ENCODE measurements around the gene RAB1B.

Gene RAB1B

DNA sequence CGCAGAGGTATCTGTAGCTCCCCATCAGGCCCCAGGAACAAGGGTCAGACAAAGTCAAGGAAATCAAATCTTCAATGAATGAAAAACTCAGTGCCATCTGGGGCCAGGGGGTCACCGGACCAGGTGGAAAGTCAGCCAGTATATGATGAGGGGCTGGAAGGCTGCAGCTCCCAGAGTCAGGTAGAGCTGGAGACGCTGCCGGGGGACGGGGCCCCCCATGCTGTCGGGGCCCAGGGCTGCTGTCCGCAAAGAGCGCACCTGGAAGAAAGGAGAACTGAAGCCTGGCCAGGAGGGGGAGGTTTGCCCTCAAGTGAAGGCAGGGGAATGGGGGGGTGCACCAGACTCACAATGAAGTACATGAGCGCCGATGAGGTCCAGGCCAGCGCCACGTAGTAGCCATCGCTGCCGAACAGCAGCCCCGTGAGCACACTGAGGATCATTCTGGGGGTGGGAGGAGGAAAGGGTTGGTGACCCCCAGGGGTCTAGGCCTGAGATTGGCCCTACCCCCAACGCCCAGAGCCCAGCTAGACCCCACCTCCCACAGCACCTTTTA lies 16.2 kb downstream of the RAB1B start:
- TF ChIP-seq SIN3A (IDR thresholded peaks at IDR 0.05; ENCODE audit: borderline replicate concordance, insufficient read depth, low read length) = no peak
- TF ChIP-seq, protein P1, sequence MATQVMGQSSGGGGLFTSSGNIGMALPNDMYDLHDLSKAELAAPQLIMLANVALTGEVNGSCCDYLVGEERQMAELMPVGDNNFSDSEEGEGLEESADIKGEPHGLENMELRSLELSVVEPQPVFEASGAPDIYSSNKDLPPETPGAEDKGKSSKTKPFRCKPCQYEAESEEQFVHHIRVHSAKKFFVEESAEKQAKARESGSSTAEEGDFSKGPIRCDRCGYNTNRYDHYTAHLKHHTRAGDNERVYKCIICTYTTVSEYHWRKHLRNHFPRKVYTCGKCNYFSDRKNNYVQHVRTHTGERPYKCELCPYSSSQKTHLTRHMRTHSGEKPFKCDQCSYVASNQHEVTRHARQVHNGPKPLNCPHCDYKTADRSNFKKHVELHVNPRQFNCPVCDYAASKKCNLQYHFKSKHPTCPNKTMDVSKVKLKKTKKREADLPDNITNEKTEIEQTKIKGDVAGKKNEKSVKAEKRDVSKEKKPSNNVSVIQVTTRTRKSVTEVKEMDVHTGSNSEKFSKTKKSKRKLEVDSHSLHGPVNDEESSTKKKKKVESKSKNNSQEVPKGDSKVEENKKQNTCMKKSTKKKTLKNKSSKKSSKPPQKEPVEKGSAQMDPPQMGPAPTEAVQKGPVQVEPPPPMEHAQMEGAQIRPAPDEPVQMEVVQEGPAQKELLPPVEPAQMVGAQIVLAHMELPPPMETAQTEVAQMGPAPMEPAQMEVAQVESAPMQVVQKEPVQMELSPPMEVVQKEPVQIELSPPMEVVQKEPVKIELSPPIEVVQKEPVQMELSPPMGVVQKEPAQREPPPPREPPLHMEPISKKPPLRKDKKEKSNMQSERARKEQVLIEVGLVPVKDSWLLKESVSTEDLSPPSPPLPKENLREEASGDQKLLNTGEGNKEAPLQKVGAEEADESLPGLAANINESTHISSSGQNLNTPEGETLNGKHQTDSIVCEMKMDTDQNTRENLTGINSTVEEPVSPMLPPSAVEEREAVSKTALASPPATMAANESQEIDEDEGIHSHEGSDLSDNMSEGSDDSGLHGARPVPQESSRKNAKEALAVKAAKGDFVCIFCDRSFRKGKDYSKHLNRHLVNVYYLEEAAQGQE (IDR thresholded peaks at IDR 0.05; ENCODE audit: insufficient read depth in 1 of 2, low read depth in 2 of 2, low read length in 2 of 2) = no peak
- TF ChIP-seq FOXP2 (optimal IDR thresholded peaks at IDR 0.05; ENCODE audit: borderline replicate concordance, extremely low read depth, extremely low read length, insufficient read depth) = no peak
- TF ChIP-seq POLR2AphosphoS5 (IDR thresholded peaks at IDR 0.05; ENCODE audit: low read depth, low read length) = no peak
- no peak for TF ChIP-seq TAF1 (IDR thresholded peaks at IDR 0.05; ENCODE audit: borderline replicate concordance, insufficient read depth, low read length)

DNA sequence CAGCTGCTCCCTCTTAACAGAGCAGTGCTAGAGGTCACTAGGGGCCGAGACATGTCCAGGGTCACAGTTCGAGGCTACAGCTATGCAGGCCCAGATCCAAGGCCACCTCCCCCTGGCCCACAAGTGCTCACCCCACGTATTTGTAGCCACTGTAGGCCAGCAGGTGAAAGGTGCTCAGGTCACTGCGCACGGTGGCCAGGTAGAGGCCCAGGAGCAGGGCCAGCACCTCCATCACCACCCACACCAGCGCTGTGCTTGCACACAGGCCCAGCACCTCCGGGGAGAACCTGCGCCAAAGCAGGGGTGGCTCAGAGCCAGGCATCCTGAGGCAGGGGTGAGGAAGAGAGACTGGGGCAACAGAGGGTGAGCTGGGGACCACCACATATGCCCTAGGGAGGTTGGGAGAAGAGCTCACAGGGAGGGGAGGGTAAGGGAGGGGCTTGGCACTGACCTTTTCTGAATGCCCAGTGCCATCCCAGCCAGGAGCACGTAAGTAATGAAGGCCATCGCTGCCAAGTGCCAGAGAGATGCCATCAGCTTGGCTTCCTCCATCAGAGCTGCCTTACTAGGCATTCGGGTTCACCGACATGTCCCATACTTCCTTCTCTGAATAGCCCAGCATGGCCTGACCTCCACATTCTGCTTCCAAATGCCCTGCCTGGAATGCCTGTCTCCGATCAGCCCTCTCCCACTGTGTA lies 17.0 kb downstream of the RAB1B start:
- TF ChIP-seq, protein P1 (IDR thresholded peaks at IDR 0.05; ENCODE audit: insufficient read depth in 1 of 2, low read depth in 2 of 2, low read length in 2 of 2) = no peak
- TF ChIP-seq POLR2AphosphoS5 (IDR thresholded peaks at IDR 0.05; ENCODE audit: low read depth, low read length) = no peak
- no peak for TF ChIP-seq TAF1 (IDR thresholded peaks at IDR 0.05; ENCODE audit: borderline replicate concordance, insufficient read depth, low read length)

DNA sequence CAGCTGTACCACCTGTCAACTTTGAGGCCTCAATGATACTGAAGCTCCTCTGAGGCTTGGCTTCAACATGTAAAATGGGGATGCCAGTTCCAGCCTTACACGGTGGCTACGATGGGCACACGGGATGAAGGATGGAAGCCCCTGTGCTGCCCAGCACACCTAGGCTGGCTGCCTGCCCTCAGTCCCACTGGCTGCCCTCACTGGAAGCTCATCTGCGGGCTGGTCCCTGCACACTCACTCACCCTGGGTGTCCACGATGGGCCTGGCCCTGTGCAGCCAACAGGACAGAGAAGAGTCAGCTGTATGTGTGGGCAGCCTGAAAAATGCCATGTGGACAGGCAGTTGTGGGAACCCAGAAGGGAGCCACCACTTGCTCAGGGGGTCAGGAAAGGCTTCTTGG lies 18.3 kb downstream of the RAB1B start:
- no peak for TF ChIP-seq TAF1 (IDR thresholded peaks at IDR 0.05; ENCODE audit: borderline replicate concordance, insufficient read depth, low read length)

DNA sequence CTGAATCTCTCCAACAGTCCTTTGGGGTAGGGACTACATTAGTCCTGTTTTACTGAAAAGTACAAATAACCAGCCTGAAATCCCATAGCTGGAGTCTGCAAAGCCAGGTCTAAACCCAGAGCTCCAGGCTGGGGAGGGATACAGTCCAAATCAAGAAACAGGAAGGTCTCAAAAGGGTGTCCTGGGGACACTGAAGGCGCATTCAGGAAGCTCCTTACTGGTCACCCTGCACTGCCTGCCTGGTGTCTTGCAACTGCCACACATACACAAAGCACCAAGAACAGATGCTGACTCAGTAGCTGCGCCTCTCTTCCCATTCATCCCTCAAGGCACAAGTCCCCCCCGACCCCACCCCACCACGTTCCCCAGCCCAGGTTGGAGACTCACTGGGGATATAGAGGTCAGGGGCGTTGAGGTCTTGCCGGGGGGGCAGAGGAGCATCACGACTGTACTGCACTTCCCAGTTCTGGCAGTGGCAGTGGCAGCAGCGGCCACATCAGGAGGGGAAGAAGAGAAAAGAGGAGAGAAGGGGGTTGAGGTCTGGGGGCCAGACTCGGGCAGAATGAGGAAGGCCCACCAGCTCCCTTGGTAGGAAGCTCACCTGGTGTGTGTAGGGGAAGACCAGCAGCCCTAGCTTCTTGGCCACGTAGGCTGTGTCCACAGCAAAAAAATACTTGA lies 18.9 kb downstream of the RAB1B start:
- no peak for TF ChIP-seq TAF1 (IDR thresholded peaks at IDR 0.05; ENCODE audit: borderline replicate concordance, insufficient read depth, low read length)
- no peak for TF ChIP-seq SIN3A (IDR thresholded peaks at IDR 0.05; ENCODE audit: borderline replicate concordance, insufficient read depth, low read length)
- TF ChIP-seq FOXP2 (optimal IDR thresholded peaks at IDR 0.05; ENCODE audit: borderline replicate concordance, extremely low read depth, extremely low read length, insufficient read depth) = no peak
- TF ChIP-seq, protein P1 (IDR thresholded peaks at IDR 0.05; ENCODE audit: insufficient read depth in 1 of 2, low read depth in 2 of 2, low read length in 2 of 2) = no peak

DNA sequence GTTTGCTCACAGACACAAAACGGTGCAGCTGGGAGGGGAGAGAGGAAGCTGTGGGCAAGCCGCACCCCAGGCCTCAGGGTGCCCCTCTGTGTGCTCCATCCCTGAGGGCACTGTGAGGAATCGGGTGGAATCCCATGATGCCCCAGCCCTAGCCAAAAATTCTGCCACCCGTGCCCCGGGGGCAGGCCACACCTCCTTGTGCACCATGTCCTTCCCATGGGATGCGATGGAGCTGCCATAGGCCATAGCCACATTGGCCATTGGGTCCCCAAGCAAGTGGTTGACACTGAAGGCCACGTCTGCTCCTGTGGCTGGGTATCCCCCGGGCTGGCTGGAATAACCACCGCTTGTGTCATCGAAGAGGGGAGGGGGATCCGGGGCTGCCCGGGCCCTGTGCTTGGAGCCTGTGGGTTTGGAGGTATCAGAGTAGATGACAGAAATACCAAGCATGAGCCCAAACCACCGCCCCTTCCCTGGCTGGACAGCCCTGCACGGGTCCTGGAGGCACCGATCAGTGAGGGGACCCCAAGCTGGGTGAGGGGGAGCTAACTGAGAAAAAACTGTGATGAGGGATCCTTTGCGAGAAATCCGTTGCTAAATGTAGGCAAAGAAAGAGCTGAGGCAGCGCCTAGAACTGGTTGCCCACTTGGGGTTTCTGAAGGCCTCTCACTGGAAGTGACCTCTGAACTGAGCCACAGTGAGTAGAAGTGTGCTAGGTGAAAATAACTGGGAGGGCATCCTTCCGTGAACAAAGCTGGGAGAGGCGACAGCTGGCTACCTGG lies 19.6 kb downstream of the RAB1B start:
- TF ChIP-seq, protein P1 (IDR thresholded peaks at IDR 0.05; ENCODE audit: insufficient read depth in 1 of 2, low read depth in 2 of 2, low read length in 2 of 2) = no peak
- TF ChIP-seq TAF1 (IDR thresholded peaks at IDR 0.05; ENCODE audit: borderline replicate concordance, insufficient read depth, low read length) = no peak
- no peak for TF ChIP-seq POLR2AphosphoS5 (IDR thresholded peaks at IDR 0.05; ENCODE audit: low read depth, low read length)
- TF ChIP-seq SIN3A (IDR thresholded peaks at IDR 0.05; ENCODE audit: borderline replicate concordance, insufficient read depth, low read length) = no peak
- TF ChIP-seq FOXP2 (optimal IDR thresholded peaks at IDR 0.05; ENCODE audit: borderline replicate concordance, extremely low read depth, extremely low read length, insufficient read depth) = no peak
